Mucosa of descending colon (tissue), 3 donors: ENCODE data around the gene CNTNAP3. TPM values are rescaled to one million over a fixed set of nuclear protein-coding genes. Genes with fewer than 3 reads are reported as not detected.
"Not testable (repeated sequence)": the region's sequence is repeated elsewhere in the genome, so short reads cannot be mapped to it uniquely, and the experiment has no call there.

ENCODE experiments used
- ATAC-seq: fragments of 200-7000 bp; cut with Tn5 transposase; one replicate; pipeline ENCODE4 v1.9.1; 2020; ENCODE audit warnings: mild to moderate bottlenecking, moderate library complexity
- DNase-seq, 3 donors: peaks; one replicate each; pipeline ENCODE4 v3.0.0-alpha.2; 2020
- H3K36me3 ChIP-seq: fragments of 200-600 bp; one replicate; pipeline ENCODE4 v1.8.0; 2021; ENCODE audit warnings: low read depth, mild to moderate bottlenecking
- H3K4me1 ChIP-seq: fragments of 200-600 bp; one replicate; pipeline ENCODE4 v1.8.0; 2021; ENCODE audit warnings: low read depth, mild to moderate bottlenecking
- H3K4me3 ChIP-seq: fragments of 200-600 bp; one replicate; pipeline ENCODE4 v1.8.0; 2021; ENCODE audit warnings: mild to moderate bottlenecking
- H3K9me3 ChIP-seq: fragments of 200-600 bp; one replicate; pipeline ENCODE4 v1.8.0; 2021; ENCODE audit warnings: mild to moderate bottlenecking
- CTCF ChIP-seq: fragments of 200-600 bp; IDR thresholded peaks from one replicate; pipeline ENCODE4 v1.8.0; 2022; ENCODE audit warnings: antibody characterized with exemption, mild to moderate bottlenecking
- intact Hi-C, 2 donors: fragments of 100-400 bp; cut with DNase I in 1 of 2; cut with micrococcal nuclease in 1 of 2; formaldehyde crosslinking; loops; one replicate each; pipeline versions ENCODE4 v1.11.0 to v1.11.1; 2022; cut with DNase I, micrococcal nuclease
- total RNA-seq, 3 donors: library from RNA; stranded (reverse); fragmentation: NEBNext Ultra II Directional in 2 of 3; extraction: Animal tissue kit (Norgen Biotek cat#: 25700) in 2 of 3; gene quantifications; one replicate each; pipeline versions ENCODE4 v1.2.1 to v1.2.4, GENCODE V29; 2021 to 2023
- donor health status: DM: no; HTN: no; CAD: no; lungs with moderate emphysema.
- donor health status: DM: no; HTN: no; CAD: no.
- donor health status: DM: no; HTN: yes; CAD: no.

The CNTNAP3 gene
- total RNA-seq, 3 donors from 2014 or later = 1.0 to 16.5 (median 2.7) TPM

DNA sequence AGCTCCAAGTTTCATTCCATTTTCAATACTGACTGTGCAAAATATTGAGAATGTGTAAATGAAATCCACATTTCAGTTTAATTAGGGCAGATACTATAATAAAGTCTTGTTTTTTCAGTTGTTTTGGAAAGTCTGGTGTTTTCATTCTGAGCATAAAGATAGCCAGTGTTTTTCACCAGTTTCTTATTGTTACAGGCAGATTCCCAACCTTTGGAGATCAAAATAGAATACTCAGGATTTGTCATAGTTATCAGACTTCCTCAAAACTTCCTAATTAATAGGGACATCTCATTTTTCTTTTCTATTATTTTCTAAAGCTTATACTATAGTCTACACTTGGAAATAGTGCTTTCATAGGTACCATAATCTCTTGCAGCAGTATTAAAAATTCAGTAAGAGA, 176.2 kb downstream of the CNTNAP3 start:
- H3K4me1 ChIP-seq, ATAC-seq, H3K36me3 ChIP-seq, intact Hi-C loops, H3K9me3 ChIP-seq, H3K4me3 ChIP-seq, DNase-seq: not testable (repeated sequence)

DNA sequence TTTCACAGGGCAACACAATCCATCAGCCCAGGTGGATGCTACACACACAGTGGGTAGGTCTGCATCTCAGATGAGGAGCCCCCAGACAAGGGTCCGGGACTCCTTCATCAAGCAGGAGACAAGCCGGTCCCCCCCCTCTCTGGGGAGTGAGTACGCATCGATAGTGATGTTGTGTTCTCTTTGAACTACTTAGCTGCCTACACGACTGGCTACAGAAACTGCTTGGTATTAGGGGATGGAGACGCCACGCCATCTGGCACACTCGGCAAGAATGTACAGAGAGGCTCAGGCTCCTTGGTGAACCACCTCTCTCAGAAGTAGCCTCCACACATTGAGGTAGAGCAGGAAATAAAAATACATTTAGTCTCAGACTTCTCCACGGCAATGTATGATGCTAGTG, 179.8 kb downstream of the CNTNAP3 start:
- Histone ChIP-seq H3K4me1 (no peaks in the 10 kb centered on the region), H3K9me3 (no peaks in the 10 kb centered on the region), H3K4me3 (no peak overlapping the region), H3K36me3 (no peaks in the 10 kb centered on the region)
- no peak for TF ChIP-seq CTCF
- no peak for ATAC-seq
- intact Hi-C loops = no loop called here
- no peak for DNase-seq

DNA sequence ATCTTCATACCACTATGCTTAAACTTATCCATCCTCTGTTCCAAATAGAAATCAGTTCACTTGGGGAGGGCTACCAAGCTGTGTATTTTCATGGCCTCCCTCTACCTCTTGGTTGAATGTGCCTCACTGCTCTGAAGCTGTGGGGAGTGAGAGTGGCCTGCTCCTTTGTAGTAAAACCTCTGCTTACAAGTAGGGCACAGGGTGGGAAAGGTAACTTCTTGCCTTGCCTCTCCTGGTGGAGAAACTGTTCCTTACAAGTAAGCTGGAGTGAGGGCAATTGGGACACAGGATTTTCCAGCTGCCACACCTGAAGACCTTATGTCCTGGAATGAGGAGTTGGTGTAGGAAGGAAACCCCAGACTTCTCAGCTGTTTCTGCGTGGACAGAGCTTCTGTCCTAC, 190.8 kb downstream of the CNTNAP3 start:
- H3K4me3 ChIP-seq, ATAC-seq, intact Hi-C loops, H3K9me3 ChIP-seq, DNase-seq, H3K4me1 ChIP-seq, H3K36me3 ChIP-seq: not testable (repeated sequence)

DNA sequence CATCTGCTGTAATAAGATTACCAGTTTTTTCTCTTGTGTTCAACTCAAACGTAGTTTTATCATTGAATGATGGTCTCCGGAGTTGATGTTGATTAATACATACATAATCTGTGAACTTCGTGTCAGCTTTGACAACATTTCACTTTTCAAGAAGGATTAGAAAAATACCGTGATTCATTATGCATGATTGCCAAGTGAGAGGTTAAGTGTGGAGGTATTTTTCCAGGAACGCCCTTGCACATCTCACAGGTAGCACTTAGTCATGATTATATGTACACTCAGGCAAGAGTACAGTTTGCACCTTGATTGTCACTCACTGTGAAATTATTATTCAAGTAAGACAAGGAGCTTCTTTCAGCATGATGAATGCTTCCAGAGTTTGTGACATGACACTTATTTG, 202.7 kb downstream of the CNTNAP3 start:
- H3K4me3 ChIP-seq, H3K9me3 ChIP-seq, H3K4me1 ChIP-seq, H3K36me3 ChIP-seq, intact Hi-C loops, DNase-seq, ATAC-seq: not testable (repeated sequence)

DNA sequence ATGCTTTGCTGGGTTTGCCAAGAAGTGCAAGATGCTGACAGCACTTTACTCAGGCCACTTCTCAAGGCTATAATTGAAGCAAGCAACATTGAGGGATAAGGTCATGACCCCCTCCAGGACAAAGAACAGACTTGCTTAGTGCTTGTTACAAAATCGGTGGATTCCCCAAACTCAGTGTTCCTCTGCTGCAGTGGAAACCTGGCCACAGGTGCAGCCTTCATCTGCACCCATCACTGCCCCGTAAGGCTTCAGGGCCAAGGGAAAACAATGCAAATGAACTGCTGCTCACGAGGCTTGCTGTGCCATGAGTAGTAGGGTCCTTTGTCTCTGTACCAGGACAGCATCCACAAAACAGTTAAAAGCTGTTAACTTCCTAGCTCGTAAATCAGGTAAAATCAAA, 205.4 kb downstream of the CNTNAP3 start:
- intact Hi-C loops, ATAC-seq, DNase-seq, H3K9me3 ChIP-seq, H3K36me3 ChIP-seq, H3K4me3 ChIP-seq, H3K4me1 ChIP-seq: not testable (repeated sequence)

GRCh38 chr9:39080081-39080480, 207.9 kb downstream of the CNTNAP3 start:
- DNase-seq, H3K36me3 ChIP-seq, H3K4me3 ChIP-seq, H3K4me1 ChIP-seq, H3K9me3 ChIP-seq, intact Hi-C loops, ATAC-seq: not testable (repeated sequence)

- DNase-seq (peak; percentile 59 to 89 (median 78)), ATAC-seq (peak; percentile 100)
- H3K4me1 ChIP-seq, H3K9me3 ChIP-seq, intact Hi-C loops, H3K4me3 ChIP-seq, H3K36me3 ChIP-seq: not testable (repeated sequence)
- peak; percentile 47 for TF ChIP-seq CTCF
These were observed 209.2 kb downstream of the CNTNAP3 start for GRCh38 chr9:39078621-39079256.

DNA sequence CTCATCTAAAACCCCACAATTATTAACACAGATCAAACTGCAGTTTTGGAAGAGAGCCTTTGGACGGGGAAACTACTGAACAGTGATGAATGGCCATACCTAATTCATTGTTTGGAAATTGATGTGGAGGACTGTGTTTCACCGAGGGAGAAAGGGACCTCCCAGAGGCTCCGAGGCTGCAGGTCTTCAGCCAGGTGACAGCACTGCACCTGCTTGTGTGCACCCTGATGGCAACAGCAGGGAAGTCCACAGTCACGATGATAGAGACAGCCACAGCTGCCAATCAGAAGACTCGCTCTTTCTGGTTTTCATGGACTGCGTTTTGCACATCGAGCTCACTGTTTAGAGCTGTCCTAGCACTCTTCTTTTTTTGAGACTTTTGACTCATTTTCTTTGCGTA, 214.4 kb downstream of the CNTNAP3 start:
- H3K4me3 ChIP-seq, H3K4me1 ChIP-seq, H3K9me3 ChIP-seq, intact Hi-C loops, H3K36me3 ChIP-seq, DNase-seq, ATAC-seq: not testable (repeated sequence)

- H3K9me3 ChIP-seq, ATAC-seq, H3K4me3 ChIP-seq, H3K36me3 ChIP-seq, intact Hi-C loops, H3K4me1 ChIP-seq, DNase-seq: not testable (repeated sequence)
These were observed 220.3 kb downstream of the CNTNAP3 start for GRCh38 chr9:39067683-39068082.

DNA sequence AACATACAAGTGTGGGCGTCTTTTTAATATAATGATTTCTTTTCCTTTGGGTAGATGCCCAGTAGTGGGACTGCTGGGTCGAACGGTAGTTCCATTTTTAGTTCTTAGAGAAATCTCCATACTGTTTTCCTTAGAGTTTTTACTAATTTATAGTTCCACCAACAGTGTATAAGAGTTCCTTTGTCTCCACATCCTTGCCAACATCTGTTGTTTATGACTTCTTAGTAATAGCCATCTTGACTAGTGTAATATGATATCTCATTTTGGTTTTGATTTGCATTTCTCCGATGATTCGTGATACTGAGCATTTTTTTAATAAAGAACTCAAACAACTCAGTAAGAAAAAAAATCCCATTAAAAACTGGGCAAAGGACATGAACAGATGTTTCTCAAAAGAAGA, 225.0 kb downstream of the CNTNAP3 start:
- H3K36me3 ChIP-seq, H3K4me1 ChIP-seq, H3K9me3 ChIP-seq, DNase-seq, H3K4me3 ChIP-seq, intact Hi-C loops, ATAC-seq: not testable (repeated sequence)

- intact Hi-C loops, DNase-seq, H3K4me3 ChIP-seq, ATAC-seq, H3K4me1 ChIP-seq, H3K36me3 ChIP-seq, H3K9me3 ChIP-seq: not testable (repeated sequence)
These were observed 233.5 kb downstream of the CNTNAP3 start for GRCh38 chr9:39054453-39054852.

- H3K4me1 ChIP-seq, intact Hi-C loops, H3K36me3 ChIP-seq, DNase-seq, ATAC-seq, H3K4me3 ChIP-seq, H3K9me3 ChIP-seq: not testable (repeated sequence)
These were observed 241.1 kb downstream of the CNTNAP3 start for GRCh38 chr9:39046833-39047232.

- DNase-seq, intact Hi-C loops: not testable (repeated sequence)
These were observed 245.6 kb downstream of the CNTNAP3 start for GRCh38 chr9:39042352-39042803.

More at GRCh38 chr9:39042352-39042803, 245.6 kb downstream of the CNTNAP3 start:
- H3K4me3 ChIP-seq, H3K9me3 ChIP-seq, H3K36me3 ChIP-seq, ATAC-seq, H3K4me1 ChIP-seq: not testable (repeated sequence)
